Activated CD8-positive, alpha-beta T cell treated with anti-CD3 and anti-CD28 coated beads for 36 hours (primary cell): ENCODE data around the gene SLC30A3. TPM values are rescaled to one million over a fixed set of nuclear protein-coding genes. Genes with fewer than 3 reads are reported as not detected.

Source experiments
- ATAC-seq: fragments of 200-7000 bp; cut with Tn5 transposase; one replicate; pipeline ENCODE4 v1.10.0; 2021; ENCODE audit warnings: mild to moderate bottlenecking, moderate library complexity
- CTCF ChIA-PET: fragments of 350-600 bp; sonication (Branson Sonifier 250); formaldehyde crosslinking; loops from one replicate; lab custom pipeline; 2021; ENCODE audit warnings: antibody characterized with exemption; lab: Charles Lee
- POLR2A ChIA-PET: fragments of 350-600 bp; sonication (Branson Sonifier 250); formaldehyde crosslinking; loops from one replicate; lab custom pipeline; 2021; ENCODE audit warnings: antibody characterized with exemption; lab: Charles Lee
- DNase-seq: peaks from one replicate; pipeline ENCODE4 v3.0.0-alpha.2; 2020
- H3K27ac Mint-ChIP-seq: one replicate; pipeline ENCODE4 v1.8.0; 2021; ENCODE audit warnings: mild to moderate bottlenecking, mixed read lengths
- H3K27me3 Mint-ChIP-seq: one replicate; pipeline ENCODE4 v1.8.0; 2021; ENCODE audit warnings: mixed read lengths
- H3K36me3 Mint-ChIP-seq: one replicate; pipeline ENCODE4 v1.8.0; 2021; ENCODE audit warnings: low read depth, mixed read lengths
- H3K4me1 Mint-ChIP-seq: one replicate; pipeline ENCODE4 v1.8.0; 2021; ENCODE audit warnings: low read depth, mixed read lengths
- H3K4me3 Mint-ChIP-seq: one replicate; pipeline ENCODE4 v1.8.0; 2021; ENCODE audit warnings: mild to moderate bottlenecking, moderate library complexity, mixed read lengths
- H3K9me3 Mint-ChIP-seq: one replicate; pipeline ENCODE4 v1.8.0; 2021; ENCODE audit warnings: mixed read lengths
- CTCF ChIP-seq: fragments of 200-600 bp; IDR thresholded peaks from one replicate; pipeline ENCODE4 v1.8.0; 2022; ENCODE audit warnings: antibody characterized with exemption, mild to moderate bottlenecking
- intact Hi-C: fragments of 100-400 bp; cut with micrococcal nuclease; formaldehyde crosslinking; loops from one replicate; pipeline ENCODE4 v1.10.0; 2022
- total RNA-seq, 2 experiments: library from RNA; stranded (reverse); gene quantifications; one replicate each; pipeline ENCODE4 v1.2.3, GENCODE V29; 2021

Gene SLC30A3
- total RNA-seq, 2 experiments from 2014 or later = 0.32 to 0.43 TPM

GRCh38 chr2:27231921-27232320 is 30.9 kb downstream of the SLC30A3 start:
- Mint-ChIP-seq H3K27ac (no peak overlapping the region), H3K9me3 (no peaks in the 10 kb centered on the region), H3K4me1 (no peaks in the 10 kb centered on the region), H3K36me3 (peaks cover 59% of the 10 kb centered on the region), H3K4me3 (no peak overlapping the region), H3K27me3 (no peaks in the 10 kb centered on the region)
- TF ChIP-seq CTCF = no peak
- intact Hi-C loops = no loop called here
- ATAC-seq (no peak), DNase-seq (no peak)
- ChIA-PET POLR2A (interaction anchor here (0.9 to 1.4 kb wide), 3 partner anchors 9 to 20 kb away, joined by 4 to 5 read pairs (median 4); partner anchors contain the start of genes ATRAID and SLC5A6), CTCF (interaction anchor here (0.7 to 1.8 kb wide), 4 partner anchors 10 to 71 kb away, joined by 3 to 5 read pairs (median 4); no protein-coding TSS in a partner anchor)

- ChIA-PET CTCF (interaction anchor here (1.0 kb wide), 1 partner anchor 8 kb away, joined by 3 read pairs; no protein-coding TSS in a partner anchor), POLR2A (no interaction called here)
- no peak for TF ChIP-seq CTCF
- Mint-ChIP-seq H3K4me3 (no peak overlapping the region), H3K4me1 (no peaks in the 10 kb centered on the region), H3K36me3 (peaks cover 64% of the 10 kb centered on the region), H3K27me3 (no peaks in the 10 kb centered on the region), H3K9me3 (no peaks in the 10 kb centered on the region), H3K27ac (no peak overlapping the region)
- DNase-seq = no peak
- intact Hi-C loops = no loop called here
- ATAC-seq = no peak
These were observed 35.3 kb downstream of the SLC30A3 start for GRCh38 chr2:27227501-27227900.

GRCh38 chr2:27225526-27225925 is 37.3 kb downstream of the SLC30A3 start:
- no peak for DNase-seq
- no peak overlapping the region for H3K27ac Mint-ChIP-seq
- H3K4me1 Mint-ChIP-seq = peaks cover 6% of the 10 kb centered on the region
- no peak overlapping the region for H3K4me3 Mint-ChIP-seq
- ChIA-PET POLR2A (interaction anchor here (1.3 kb wide), 1 partner anchor 8 kb away, joined by 3 read pairs; the partner anchor contains the start of gene CAD), CTCF (interaction anchor here (0.7 to 1.5 kb wide), 3 partner anchors 25 to 78 kb away, joined by 3 to 5 read pairs (median 3); no protein-coding TSS in a partner anchor)
- no peak for TF ChIP-seq CTCF
- H3K27me3 Mint-ChIP-seq = no peaks in the 10 kb centered on the region
- intact Hi-C loops = no loop called here
- no peaks in the 10 kb centered on the region for H3K9me3 Mint-ChIP-seq
- ATAC-seq = no peak
- peaks cover 66% of the 10 kb centered on the region for H3K36me3 Mint-ChIP-seq

DNA sequence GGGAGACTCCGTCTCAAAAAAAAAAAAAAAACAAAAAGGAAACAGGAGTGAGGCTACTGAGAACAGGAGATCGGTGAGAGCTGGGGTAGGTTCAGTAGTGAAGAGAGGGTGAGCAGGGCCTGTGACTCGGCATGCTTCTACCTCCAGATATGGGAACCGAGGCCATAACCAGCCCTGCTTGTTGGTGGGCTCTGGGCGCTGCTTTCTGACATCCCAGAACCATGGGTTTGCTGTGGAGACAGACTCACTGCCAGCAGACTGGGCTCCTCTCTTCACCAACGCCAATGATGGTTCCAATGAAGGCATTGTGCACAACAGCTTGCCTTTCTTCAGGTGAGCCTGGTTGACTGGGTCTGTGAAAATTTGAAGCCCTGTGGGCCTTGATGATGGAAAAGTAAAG is 39.4 kb downstream of the SLC30A3 start:
- POLR2A ChIA-PET = interaction anchor here (0.6 to 1.1 kb wide), 4 partner anchors 10 to 19 kb away, joined by 3 read pairs; no protein-coding TSS in a partner anchor
- Mint-ChIP-seq H3K4me1 (peaks cover 21% of the 10 kb centered on the region), H3K27ac (no peak overlapping the region), H3K9me3 (no peaks in the 10 kb centered on the region), H3K4me3 (no peak overlapping the region), H3K27me3 (no peaks in the 10 kb centered on the region), H3K36me3 (peaks cover 78% of the 10 kb centered on the region)
- intact Hi-C loops = no loop called here
- no peak for TF ChIP-seq CTCF
- CTCF ChIA-PET = no interaction called here
- ATAC-seq (no peak), DNase-seq (no peak)

DNA sequence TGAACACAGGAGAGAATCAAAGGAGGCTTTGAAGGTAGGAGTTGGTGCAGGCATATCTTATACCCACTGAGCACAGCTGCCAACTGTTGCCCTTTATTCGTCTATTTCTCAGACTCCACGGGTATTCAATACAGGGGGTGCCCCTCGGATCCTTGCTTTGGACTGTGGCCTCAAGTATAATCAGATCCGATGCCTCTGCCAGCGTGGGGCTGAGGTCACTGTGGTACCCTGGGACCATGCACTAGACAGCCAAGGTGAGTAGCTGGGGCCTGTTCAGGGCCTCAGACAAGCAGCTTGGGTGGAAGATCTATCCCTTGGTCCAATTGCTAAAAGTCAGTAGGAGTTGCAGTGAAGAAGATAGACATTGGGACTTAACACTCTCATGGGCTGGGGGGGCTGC is 40.4 kb downstream of the SLC30A3 start:
- peaks cover 27% of the 10 kb centered on the region for H3K4me1 Mint-ChIP-seq
- H3K36me3 Mint-ChIP-seq = peaks cover 79% of the 10 kb centered on the region
- ChIA-PET CTCF (interaction anchor here (1.4 to 1.8 kb wide), 2 partner anchors 9 to 80 kb away, joined by 5 read pairs; no protein-coding TSS in a partner anchor), POLR2A (no interaction called here)
- H3K27me3 Mint-ChIP-seq = no peaks in the 10 kb centered on the region
- no peak overlapping the region for H3K27ac Mint-ChIP-seq
- H3K9me3 Mint-ChIP-seq = no peaks in the 10 kb centered on the region
- H3K4me3 Mint-ChIP-seq = no peak overlapping the region
- intact Hi-C loops = no loop called here
- ATAC-seq (no peak), DNase-seq (no peak)
- no peak for TF ChIP-seq CTCF
